HCT116 (cell line): ENCODE results near the gene COL4A1. TPM values are rescaled to one million over a fixed set of nuclear protein-coding genes. Genes with fewer than 3 reads are reported as not detected.

Experiments
- ATAC-seq: fragments of 200-7000 bp; cut with Tn5 transposase; 2 replicates; pipeline ENCODE4 v1.9.1; 2020; ENCODE audit warnings: mild to moderate bottlenecking, moderate library complexity
- BruUV-seq: library from RNA; stranded (reverse); fragments of 400-500 nt; replicated peaks from 2 replicates; lab custom pipeline; 2021; lab: Mats Ljungman, UMichigan
- CTCF ChIA-PET: fragments of 300-600 bp; sonication (Branson Sonifier 250); formaldehyde crosslinking; loops from one replicate; lab custom pipeline; 2021; ENCODE audit warnings: antibody characterized with exemption; lab: Charles Lee
- POLR2A ChIA-PET: fragments of 300-600, 350-600 bp; sonication (Branson Sonifier 250); formaldehyde crosslinking; loops from one replicate; lab custom pipeline; 2021; ENCODE audit warnings: antibody characterized with exemption; lab: Charles Lee
- RAD21 ChIA-PET, 2 experiments: fragments of 300-600 bp; sonication (Branson Sonifier 250); formaldehyde crosslinking; loops; one replicate each; lab custom pipeline; 2023; ENCODE audit warnings: low total read pairs in 2 of 2; ENCODE audit not compliant: uncharacterized antibody in 2 of 2, unreplicated experiment in 2 of 2, low non-redundant PET in 1 of 2; lab: Charles Lee
- DNase-seq: peaks from one replicate; pipeline ENCODE4 v3.0.0-alpha.2; 2010; ENCODE audit warnings: low read depth, low spot score
- H2AFZ ChIP-seq: fragments of 200-600 bp; shearing (Covaris generic), sonication (generic); 2 replicates; pipeline ENCODE4 v1.6.1; 2017; ENCODE audit warnings: low read depth, mixed run types, mixed read lengths, antibody characterized with exemption, low read length; ENCODE audit not compliant: poor library complexity, severe bottlenecking
- H3K27ac ChIP-seq: 2 replicates; pipeline ENCODE4 v1.5.1; 2012; ENCODE audit warnings: low read depth, low read length
- H3K27me3 ChIP-seq: fragments of 200-600 bp; sonication (generic); 2 replicates; pipeline ENCODE4 v1.6.1; 2016; ENCODE audit warnings: mixed run types, low read length, mixed read lengths; ENCODE audit not compliant: insufficient read depth
- H3K36me3 ChIP-seq, 2 experiments: fragments of 200-500 bp in 1 of 2; fragments of 200-600 bp in 1 of 2; sonication (Bioruptor generic) in 1 of 2; sonication (generic) in 1 of 2; 2 replicates each; pipeline versions ENCODE4 v1.5.1 to v1.6.1; 2014 to 2016; ENCODE audit warnings: low read length in 2 of 2, inconsistent platforms in 1 of 2, mixed read lengths in 1 of 2, mixed run types in 1 of 2; ENCODE audit not compliant: insufficient read depth in 2 of 2, control insufficient read depth in 1 of 2
- H3K4me1 ChIP-seq, 2 experiments: fragments of 200-600 bp in 1 of 2; sonication (generic) in 1 of 2; 2 replicates each; pipeline versions ENCODE4 v1.5.1 to v1.6.1; 2012 to 2017; ENCODE audit warnings: low read length in 2 of 2, inconsistent platforms in 1 of 2, mild to moderate bottlenecking in 1 of 2, mixed read lengths in 1 of 2, mixed run types in 1 of 2, moderate library complexity in 1 of 2; ENCODE audit not compliant: insufficient read depth in 2 of 2, control insufficient read depth in 1 of 2
- H3K4me2 ChIP-seq: fragments of 200-600 bp; sonication (generic); 2 replicates; pipeline ENCODE4 v1.6.1; 2017; ENCODE audit warnings: mixed run types, low read length, mixed read lengths
- H3K4me3 ChIP-seq, 2 experiments: fragments of 200-600 bp in 1 of 2; sonication (generic) in 1 of 2; replicated peaks in 1 of 2; 2 replicates each; pipeline ENCODE4 v1.5.1; 2011 to 2016; ENCODE audit warnings: low read length in 2 of 2, control low read depth in 1 of 2, low read depth in 1 of 2, mild to moderate bottlenecking in 1 of 2, mixed read lengths in 1 of 2, mixed run types in 1 of 2
- H3K79me2 ChIP-seq: fragments of 200-600 bp; sonication (generic); 2 replicates; pipeline ENCODE4 v1.6.1; 2017; ENCODE audit warnings: mild to moderate bottlenecking, mixed run types, low read length, moderate library complexity, mixed read lengths; ENCODE audit not compliant: insufficient read depth
- H3K9ac ChIP-seq: fragments of 200-600 bp; sonication (generic); 2 replicates; pipeline ENCODE4 v1.6.1; 2016; ENCODE audit warnings: low read length, mixed read lengths
- H3K9me2 ChIP-seq: fragments of 200-600 bp; sonication (generic), shearing (Covaris generic); 2 replicates; pipeline ENCODE4 v1.6.1; 2017; ENCODE audit warnings: mixed run types, mild to moderate bottlenecking, moderate library complexity; ENCODE audit not compliant: insufficient read depth
- H3K9me3 ChIP-seq, 2 experiments: fragments of 200-500 bp in 1 of 2; fragments of 200-600 bp in 1 of 2; sonication (Bioruptor generic) in 1 of 2; sonication (generic) in 1 of 2; 2 replicates each; pipeline ENCODE4 v1.6.1; 2014 to 2017; ENCODE audit warnings: low read length in 2 of 2, mixed read lengths in 2 of 2, inconsistent platforms in 1 of 2, low read depth in 1 of 2, mild to moderate bottlenecking in 1 of 2, mixed run types in 1 of 2, moderate library complexity in 1 of 2; ENCODE audit not compliant: control insufficient read depth in 1 of 2, insufficient read depth in 1 of 2
- H4K20me1 ChIP-seq: fragments of 200-600 bp; sonication (generic), shearing (Covaris generic); 2 replicates; pipeline ENCODE4 v1.6.1; 2017; ENCODE audit warnings: mixed run types, mild to moderate bottlenecking, moderate library complexity; ENCODE audit not compliant: insufficient read depth
- CBX3 ChIP-seq: IDR thresholded peaks from 2 replicates; pipeline ENCODE4 v1.6.1; 2012; ENCODE audit warnings: low read depth
- EZH2 ChIP-seq: fragments of 200-600 bp; sonication (generic); IDR thresholded peaks from 2 replicates; pipeline ENCODE4 v1.6.1; 2017; ENCODE audit warnings: antibody characterized with exemption, mixed run types
- EZH2phosphoT487 ChIP-seq: fragments of 200-600 bp; IDR thresholded peaks from 2 replicates; pipeline ENCODE4 v1.6.1; 2018; ENCODE audit warnings: antibody characterized with exemption, borderline replicate concordance
- JUND ChIP-seq: IDR thresholded peaks from 2 replicates; pipeline ENCODE4 v1.6.1; 2012
- TCF7L2 ChIP-seq: IDR thresholded peaks from 2 replicates; pipeline ENCODE4 v1.7.0; 2011; ENCODE audit warnings: borderline replicate concordance, inconsistent platforms; ENCODE audit not compliant: insufficient read depth, insufficient read length; ENCODE audit errors: extremely low read depth
- YY1 ChIP-seq: IDR thresholded peaks from 2 replicates; pipeline ENCODE4 v1.6.1; 2011; ENCODE audit warnings: low read length, low read depth, moderate library complexity, mild to moderate bottlenecking; ENCODE audit not compliant: insufficient replicate concordance; ENCODE audit errors: extremely low read depth
- ZBTB33 ChIP-seq: IDR thresholded peaks from 2 replicates; pipeline ENCODE4 v1.6.1; 2011; ENCODE audit warnings: mild to moderate bottlenecking, low read length, moderate library complexity; ENCODE audit not compliant: insufficient replicate concordance; ENCODE audit errors: extremely low read depth
- intact Hi-C: fragments of 100-400 bp; cut with micrococcal nuclease; formaldehyde crosslinking; loops from 2 replicates; pipeline ENCODE4 v1.10.0; 2022
- total RNA-seq: library from RNA; stranded (reverse); gene quantifications from one replicate; pipeline ENCODE4 v1.2.1, GENCODE V29; 2021; ENCODE audit not compliant: unreplicated experiment

COL4A1 gene
- total RNA-seq, 1 experiment from 2014 or later, result 0.57 TPM

- ChIA-PET POLR2A (interaction anchor here (0.9 kb wide), 1 partner anchor 9 kb away, joined by 3 read pairs; no protein-coding TSS in a partner anchor), RAD21 (no interaction called here), CTCF (no interaction called here)
- no peak overlapping the region for H2AFZ ChIP-seq
- H3K27ac ChIP-seq, result no peak overlapping the region
- no peak overlapping the region for H3K4me2 ChIP-seq
- H3K4me1 ChIP-seq, result peaks cover 0 to 3% of the 10 kb centered on the region in 2 experiments; a peak in 1 of 4 replicates
- no peaks in the 10 kb centered on the region for H3K36me3 ChIP-seq
- H3K27me3 ChIP-seq, result peaks cover 5% of the 10 kb centered on the region; the same call in 1 of the 2 replicates
- intact Hi-C loops, result no loop called here
- H3K9me2 ChIP-seq, result no peaks in the 10 kb centered on the region
- H4K20me1 ChIP-seq, result no peaks in the 10 kb centered on the region
- BruUV-seq, result no TSS peak
- H3K4me3 ChIP-seq, result no peak overlapping the region
- no peak for DNase-seq
- TF ChIP-seq TCF7L2 (no peak), EZH2 (no peak), YY1 (no peak), EZH2phosphoT487 (no peak), CBX3 (no peak), JUND (no peak), ZBTB33 (no peak)
- no peaks in the 10 kb centered on the region for H3K9me3 ChIP-seq
- no peak for ATAC-seq
- H3K9ac ChIP-seq, result no peak overlapping the region
- no peaks in the 10 kb centered on the region for H3K79me2 ChIP-seq
These were observed 3.8 kb upstream of the COL4A1 start for GRCh38 chr13:110310541-110311442.
